IMR-90 (cell line): ENCODE measurements around the gene CDC42BPG. TPM values are rescaled to one million over a fixed set of nuclear protein-coding genes. Genes with fewer than 3 reads are reported as not detected.

Experiments used
- ATAC-seq: fragments of 200-7000 bp; cut with Tn5 transposase; 2 replicates; pipeline ENCODE4 v1.9.1; 2020; ENCODE audit warnings: low read depth, mild to moderate bottlenecking, moderate library complexity
- BruUV-seq: library from RNA; stranded (reverse); fragments of 400-500 nt; replicated peaks from 2 replicates; lab custom pipeline; 2021; lab: Mats Ljungman, UMichigan
- CTCF ChIA-PET: fragments of 300-600 bp; formaldehyde crosslinking; extraction: SDS; loops from one replicate; lab custom pipeline; 2021; ENCODE audit warnings: antibody characterized with exemption; lab: Yijun Ruan, JAX
- POLR2A ChIA-PET: fragments of 300-600 bp; sonication (Branson Sonifier 250); formaldehyde crosslinking; loops from one replicate; lab custom pipeline; 2022; ENCODE audit warnings: antibody characterized with exemption; ENCODE audit not compliant: unreplicated experiment; lab: Charles Lee
- DNase-seq: peaks from one replicate; pipeline ENCODE4 v3.0.0; 2013
- H2AFZ ChIP-seq: replicated peaks from 2 replicates; pipeline ENCODE3; 2013; ENCODE audit warnings: low read length, mild to moderate bottlenecking; ENCODE audit not compliant: poor library complexity
- H2AK5ac ChIP-seq: 2 replicates; pipeline ENCODE4 v1.6.1; 2013; ENCODE audit warnings: low read depth, low read length, inconsistent platforms
- H2AK9ac ChIP-seq: replicated peaks from 2 replicates; pipeline ENCODE3; 2013; ENCODE audit warnings: mild to moderate bottlenecking, low read depth, low read length, moderate library complexity; ENCODE audit not compliant: poor library complexity
- H2BK120ac ChIP-seq: 2 replicates; pipeline ENCODE4 v1.6.1; 2013; ENCODE audit warnings: low read depth, low read length, inconsistent platforms
- H2BK15ac ChIP-seq: 3 replicates; pipeline ENCODE4 v1.6.1; 2013; ENCODE audit warnings: low read depth, low read length, inconsistent platforms
- H2BK20ac ChIP-seq: 2 replicates; pipeline ENCODE4 v1.6.1; 2013; ENCODE audit warnings: low read depth, mild to moderate bottlenecking, inconsistent platforms, low read length, moderate library complexity
- H2BK5ac ChIP-seq: 2 replicates; pipeline ENCODE4 v1.6.1; 2013; ENCODE audit warnings: mild to moderate bottlenecking, low read depth, low read length, inconsistent platforms; ENCODE audit not compliant: poor library complexity, severe bottlenecking
- H3K14ac ChIP-seq: replicated peaks from 2 replicates; pipeline ENCODE4 v1.6.1; 2013; ENCODE audit warnings: low read depth, low read length, inconsistent platforms
- H3K18ac ChIP-seq: 2 replicates; pipeline ENCODE4 v1.6.1; 2013; ENCODE audit warnings: low read depth, low read length, control low read depth
- H3K23ac ChIP-seq: 2 replicates; pipeline ENCODE4 v1.6.1; 2013; ENCODE audit warnings: low read depth, low read length, inconsistent platforms
- H3K27ac ChIP-seq: 2 replicates; pipeline ENCODE4 v1.5.1; 2013; ENCODE audit warnings: mild to moderate bottlenecking, control low read depth, low read length; ENCODE audit not compliant: insufficient read depth
- H3K27me3 ChIP-seq: 2 replicates; pipeline ENCODE4 v1.6.1; 2013; ENCODE audit warnings: low read length; ENCODE audit not compliant: control insufficient read depth, insufficient read depth
- H3K36me3 ChIP-seq: 2 replicates; pipeline ENCODE4 v1.6.1; 2013; ENCODE audit warnings: low read length, mixed read lengths; ENCODE audit not compliant: control insufficient read depth, insufficient read depth
- H3K4ac ChIP-seq: 2 replicates; pipeline ENCODE4 v1.6.1; 2013; ENCODE audit warnings: low read depth, low read length, inconsistent platforms
- H3K4me1 ChIP-seq: 2 replicates; pipeline ENCODE4 v1.6.1; 2013; ENCODE audit warnings: low read length, mixed read lengths; ENCODE audit not compliant: control insufficient read depth, insufficient read depth
- H3K4me2 ChIP-seq: 2 replicates; pipeline ENCODE4 v1.6.1; 2013; ENCODE audit warnings: low read depth, mild to moderate bottlenecking, control low read depth, low read length, moderate library complexity
- H3K4me3 ChIP-seq: 2 replicates; pipeline ENCODE4 v1.5.1; 2013; ENCODE audit warnings: low read depth, mild to moderate bottlenecking, control low read depth, low read length, moderate library complexity; ENCODE audit not compliant: insufficient read depth
- H3K56ac ChIP-seq: 2 replicates; pipeline ENCODE4 v1.6.1; 2013; ENCODE audit warnings: low read length, inconsistent platforms; ENCODE audit not compliant: insufficient read depth; ENCODE audit errors: extremely low read depth
- H3K79me1 ChIP-seq, 2 experiments: 2 replicates each; pipeline ENCODE4 v1.6.1; 2013; ENCODE audit warnings: low read length in 2 of 2, inconsistent platforms in 1 of 2, low read depth in 1 of 2
- H3K9ac ChIP-seq: 2 replicates; pipeline ENCODE4 v1.6.1; 2013; ENCODE audit warnings: low read depth, low read length, control low read depth
- H3K9me1 ChIP-seq: 2 replicates; pipeline ENCODE4 v1.6.1; 2013; ENCODE audit warnings: low read length, inconsistent platforms; ENCODE audit not compliant: insufficient read depth
- H3K9me3 ChIP-seq: 2 replicates; pipeline ENCODE4 v1.6.1; 2013; ENCODE audit warnings: low read length; ENCODE audit not compliant: control insufficient read depth, insufficient read depth
- H4K20me1 ChIP-seq: 2 replicates; pipeline ENCODE4 v1.6.1; 2013; ENCODE audit warnings: low read length, inconsistent platforms; ENCODE audit not compliant: insufficient read depth
- H4K5ac ChIP-seq: 2 replicates; pipeline ENCODE4 v1.6.1; 2013; ENCODE audit warnings: mild to moderate bottlenecking, low read depth, low read length, control low read depth
- H4K8ac ChIP-seq, 2 experiments: 2 replicates each; pipeline ENCODE4 v1.6.1; 2013; ENCODE audit warnings: low read depth in 2 of 2, low read length in 2 of 2, control low read depth in 1 of 2, inconsistent platforms in 1 of 2
- H4K91ac ChIP-seq: 2 replicates; pipeline ENCODE4 v1.6.1; 2013; ENCODE audit warnings: low read depth, low read length, inconsistent platforms; ENCODE audit not compliant: insufficient read depth
- BHLHE40 ChIP-seq: fragments of 150-350 bp; IDR thresholded peaks from 2 replicates; pipeline ENCODE4 v1.6.1; 2016; ENCODE audit warnings: mild to moderate bottlenecking, low read depth, low read length
- FOS ChIP-seq: fragments of 150-350 bp; IDR thresholded peaks from 2 replicates; pipeline ENCODE4 v1.6.1; 2016; ENCODE audit warnings: low read depth, low read length
- whole genome bisulfite sequencing, 2 experiments: methylation state at CpG; one replicate each; pipeline versions ENCODE4 v1.1.5 to v1.1.7; 2013; ENCODE audit warnings: missing lambda C conversion rate in 2 of 2; ENCODE audit not compliant: insufficient read length in 1 of 2; ENCODE audit errors: extremely low coverage in 2 of 2; 5-methylcytosine and 5-hydroxymethylcytosine counted together
- dilution Hi-C: fragments of 300-500 bp; cut with HindIII; formaldehyde crosslinking; loops from one replicate; pipeline ENCODE4 v1.14.3; 2018; ENCODE audit warnings: low sequenced_read_pairs; ENCODE audit not compliant: unreplicated experiment
- in situ Hi-C: fragments of 300-500 bp; cut with MboI; formaldehyde crosslinking; loops from 3 replicates; pipeline ENCODE4 v1.14.3; 2019; ENCODE audit warnings: low sequenced_read_pairs, inconsistent platforms, mixed read lengths
- intact Hi-C: fragments of 100-400 bp; cut with micrococcal nuclease; formaldehyde crosslinking; loops from 2 replicates; pipeline ENCODE4 v1.10.0; 2022
- polyA plus RNA-seq, 3 experiments: library from polyadenylated mRNA; depleted of rRNA; stranded (reverse); fragments of >200 nt; gene quantifications; 2 replicates each; pipeline ENCODE4 v1.2.3, GENCODE V29; 2012; ENCODE audit warnings: low replicate concordance in 1 of 3
- total RNA-seq: library from RNA; depleted of rRNA; stranded (reverse); fragments of >200 nt; gene quantifications from 2 replicates; pipeline ENCODE4 v1.2.3, GENCODE V29; 2012
- TF ChIP-seq, protein P1 (sequence below): conservative IDR thresholded peaks from 2 replicates; pipeline ENCODE4 v1.5.1; 2012; ENCODE audit warnings: mild to moderate bottlenecking, low read depth, low read length, improper control_type of control experiment
- TF ChIP-seq, protein P2 (sequence below): fragments of 150-350 bp; IDR thresholded peaks from 2 replicates; pipeline ENCODE4 v1.6.1; 2017; ENCODE audit warnings: mild to moderate bottlenecking, antibody characterized with exemption, low read length, low read depth

Gene CDC42BPG
- total and polyA plus RNA-seq, 2 of the 4 experiments (the other 2 are of a cell fraction), result under 0.01 to 0.12 TPM

DNA sequence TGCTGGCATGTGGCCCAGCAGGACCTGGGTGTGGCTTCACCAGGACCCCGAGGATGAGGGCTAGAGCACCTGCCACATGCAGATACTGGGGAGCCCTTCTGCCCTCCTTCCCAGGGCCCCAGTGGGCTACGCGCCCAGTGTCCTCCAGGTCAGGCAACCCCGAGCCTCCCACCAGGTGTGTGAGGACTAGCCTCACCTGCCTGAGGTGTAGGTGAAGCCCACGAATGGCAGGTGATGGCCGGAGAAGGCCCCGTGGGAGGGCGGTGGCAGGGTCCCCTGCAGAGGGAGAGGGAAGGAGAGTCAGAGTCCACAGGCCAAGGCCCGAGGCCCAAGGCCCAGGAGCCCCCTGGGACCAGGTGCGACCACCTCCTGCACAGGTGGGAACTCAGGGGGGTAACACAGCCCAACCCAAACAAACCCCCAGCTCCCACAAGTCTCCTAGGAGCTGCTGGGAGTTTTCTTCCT lies 6.5 kb downstream of the CDC42BPG start:
- Histone ChIP-seq H2AK9ac (no peak overlapping the region), H3K27ac (no peak overlapping the region), H3K27me3 (no peaks in the 10 kb centered on the region; the same call in 1 of the 2 replicates), H3K9me3 (no peaks in the 10 kb centered on the region), H4K8ac (no peak overlapping the region), H3K56ac (no peak overlapping the region), H3K4me2 (no peak overlapping the region), H2BK20ac (no peak overlapping the region), H3K9me1 (no peaks in the 10 kb centered on the region), H3K23ac (no peak overlapping the region), H2BK120ac (no peak overlapping the region), H2BK5ac (no peak overlapping the region), H2AK5ac (no peak overlapping the region), H4K20me1 (no peaks in the 10 kb centered on the region), H3K4me1 (peaks cover 2% of the 10 kb centered on the region), H3K9ac (no peak overlapping the region), H3K36me3 (no peaks in the 10 kb centered on the region), H3K18ac (no peak overlapping the region), H4K91ac (no peak overlapping the region), H3K79me1 (no peaks in the 10 kb centered on the region), H2AFZ (peak overlapping the region; percentile 32), H3K14ac (no peak overlapping the region), H3K4ac (no peak overlapping the region), H4K5ac (no peak overlapping the region), H2BK15ac (no peak overlapping the region), H3K4me3 (no peak overlapping the region)
- WGBS, 2 experiments, result 90% methylated on average over 4 of the region's 10 CpGs; no CpG with 5 or more reads in 1 of the 2 experiments
- dilution Hi-C loops, result no loop called here
- TF ChIP-seq, protein P1, sequence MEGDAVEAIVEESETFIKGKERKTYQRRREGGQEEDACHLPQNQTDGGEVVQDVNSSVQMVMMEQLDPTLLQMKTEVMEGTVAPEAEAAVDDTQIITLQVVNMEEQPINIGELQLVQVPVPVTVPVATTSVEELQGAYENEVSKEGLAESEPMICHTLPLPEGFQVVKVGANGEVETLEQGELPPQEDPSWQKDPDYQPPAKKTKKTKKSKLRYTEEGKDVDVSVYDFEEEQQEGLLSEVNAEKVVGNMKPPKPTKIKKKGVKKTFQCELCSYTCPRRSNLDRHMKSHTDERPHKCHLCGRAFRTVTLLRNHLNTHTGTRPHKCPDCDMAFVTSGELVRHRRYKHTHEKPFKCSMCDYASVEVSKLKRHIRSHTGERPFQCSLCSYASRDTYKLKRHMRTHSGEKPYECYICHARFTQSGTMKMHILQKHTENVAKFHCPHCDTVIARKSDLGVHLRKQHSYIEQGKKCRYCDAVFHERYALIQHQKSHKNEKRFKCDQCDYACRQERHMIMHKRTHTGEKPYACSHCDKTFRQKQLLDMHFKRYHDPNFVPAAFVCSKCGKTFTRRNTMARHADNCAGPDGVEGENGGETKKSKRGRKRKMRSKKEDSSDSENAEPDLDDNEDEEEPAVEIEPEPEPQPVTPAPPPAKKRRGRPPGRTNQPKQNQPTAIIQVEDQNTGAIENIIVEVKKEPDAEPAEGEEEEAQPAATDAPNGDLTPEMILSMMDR, result no peak
- TF ChIP-seq, protein P2, sequence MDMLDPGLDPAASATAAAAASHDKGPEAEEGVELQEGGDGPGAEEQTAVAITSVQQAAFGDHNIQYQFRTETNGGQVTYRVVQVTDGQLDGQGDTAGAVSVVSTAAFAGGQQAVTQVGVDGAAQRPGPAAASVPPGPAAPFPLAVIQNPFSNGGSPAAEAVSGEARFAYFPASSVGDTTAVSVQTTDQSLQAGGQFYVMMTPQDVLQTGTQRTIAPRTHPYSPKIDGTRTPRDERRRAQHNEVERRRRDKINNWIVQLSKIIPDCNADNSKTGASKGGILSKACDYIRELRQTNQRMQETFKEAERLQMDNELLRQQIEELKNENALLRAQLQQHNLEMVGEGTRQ, result no peak
- no peak for TF ChIP-seq BHLHE40
- TF ChIP-seq FOS, result no peak
- POLR2A ChIA-PET, result no interaction called here
- no peak for ATAC-seq
- intact Hi-C loops, result no loop called here
- in situ Hi-C loops, result no loop called here
- DNase-seq, result no peak
- no TSS peak for BruUV-seq
- CTCF ChIA-PET, result interaction anchor here (0.6 kb wide), 1 partner anchor 8 kb away, joined by 4 read pairs; no protein-coding TSS in a partner anchor
